Measurements from ENCODE around the gene QSOX2.

DNA sequence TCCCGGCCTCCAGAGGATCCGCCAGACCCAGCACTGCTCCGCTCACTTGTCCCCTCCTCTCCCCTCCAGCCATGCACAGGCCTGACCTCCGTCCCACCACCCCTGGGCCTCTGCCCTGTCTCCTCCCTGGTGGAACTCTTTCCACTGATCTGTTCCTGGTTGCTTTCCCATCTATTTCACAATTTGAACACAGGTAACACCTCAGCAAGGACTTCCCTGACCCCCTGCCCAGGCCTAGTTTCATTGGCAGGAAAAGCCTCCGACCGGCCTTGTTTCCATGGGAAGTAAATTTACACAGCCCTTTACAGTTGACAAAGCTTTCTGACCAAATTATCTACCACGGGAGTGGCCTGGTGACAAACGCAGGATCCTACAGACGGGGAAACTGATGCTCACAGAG is 14.8 kb downstream of the QSOX2 start:
- no peak for TF ChIP-seq EZH2 (IDR thresholded peaks at IDR 0.05; ENCODE audit: low read depth, unreplicated experiment)
- TF ChIP-seq CTCF (conservative IDR thresholded peaks at IDR 0.05; ENCODE audit: low read depth in 2 of 2): no peak
- TF ChIP-seq POLR2AphosphoS5 (IDR thresholded peaks at IDR 0.05; ENCODE audit: low read depth): no peak
